Smooth muscle cell (in vitro differentiated cells): ENCODE measurements around the gene PCNX3. TPM values are rescaled to one million over a fixed set of nuclear protein-coding genes. Genes with fewer than 3 reads are reported as not detected.

ENCODE experiments used
- DNase-seq: peaks from one replicate; lab custom pipeline; 2025; ENCODE audit not compliant: unreplicated experiment; lab: John Stamatoyannopoulos, UW
- H2AFZ ChIP-seq: fragments of 200-600 bp; sonication (generic); 2 replicates; pipeline ENCODE4 v1.6.0; 2016; ENCODE audit warnings: antibody characterized with exemption, low read depth, mild to moderate bottlenecking
- H3F3A ChIP-seq: fragments of 200-600 bp; sonication (generic); 2 replicates; pipeline ENCODE4 v1.6.0; 2017; ENCODE audit warnings: antibody characterized with exemption, low read depth
- H3K27ac ChIP-seq: fragments of 200-600 bp; sonication (generic); 2 replicates; pipeline ENCODE4 v1.5.1; 2016; ENCODE audit warnings: low read depth, mild to moderate bottlenecking
- H3K27me3 ChIP-seq: fragments of 200-600 bp; sonication (generic); 2 replicates; pipeline ENCODE4 v1.6.1; 2016; ENCODE audit warnings: low read depth, mild to moderate bottlenecking
- H3K36me3 ChIP-seq: fragments of 200-600 bp; sonication (generic); 2 replicates; pipeline ENCODE4 v1.5.1; 2016; ENCODE audit warnings: low read depth
- H3K4me1 ChIP-seq: fragments of 200-600 bp; sonication (generic); 2 replicates; pipeline ENCODE4 v1.5.1; 2016; ENCODE audit warnings: low read depth
- H3K4me2 ChIP-seq: fragments of 200-600 bp; sonication (generic); 2 replicates; pipeline ENCODE4 v1.6.0; 2016; ENCODE audit warnings: mild to moderate bottlenecking
- H3K4me3 ChIP-seq: fragments of 200-600 bp; sonication (generic); 2 replicates; pipeline ENCODE4 v1.5.1; 2016; ENCODE audit warnings: mild to moderate bottlenecking
- H3K79me2 ChIP-seq: fragments of 200-600 bp; sonication (generic); 2 replicates; pipeline ENCODE4 v1.6.0; 2016; ENCODE audit warnings: low read depth, mild to moderate bottlenecking
- H3K9ac ChIP-seq: fragments of 200-600 bp; sonication (generic); 2 replicates; pipeline ENCODE4 v1.6.0; 2016; ENCODE audit warnings: low read depth
- H3K9me3 ChIP-seq: fragments of 200-600 bp; sonication (generic); replicated peaks from 2 replicates; pipeline ENCODE4 v1.5.1; 2016; ENCODE audit warnings: low read depth
- H4K20me1 ChIP-seq: fragments of 200-600 bp; sonication (generic); 2 replicates; pipeline ENCODE4 v1.6.0; 2016; ENCODE audit warnings: low read depth
- WGBS: methylation state at CpG from one replicate; pipeline ENCODE4 v1.1.7; 2016; ENCODE audit warnings: low lambda C conversion rate; 5-methylcytosine and 5-hydroxymethylcytosine counted together
- polyA plus RNA-seq: library from polyadenylated mRNA; unstranded; fragments of >200 nt; fragmentation: Nextera tagmentation; extraction: Ambion mirVana; gene quantifications from 2 replicates; pipeline ENCODE4 v1.2.1, GENCODE V29; 2016
- total RNA-seq: library from RNA; depleted of rRNA; stranded (reverse); fragments of >200 nt; gene quantifications from 2 replicates; pipeline ENCODE4 v1.2.3, GENCODE V29; 2014
- TF ChIP-seq, protein P1 (sequence below): fragments of 200-600 bp; sonication (generic); IDR thresholded peaks from 2 replicates; pipeline ENCODE4 v1.5.1; 2017; ENCODE audit warnings: borderline replicate concordance, mild to moderate bottlenecking, antibody characterized with exemption; ENCODE audit not compliant: insufficient read depth, poor library complexity, severe bottlenecking

The PCNX3 gene
- total RNA-seq (12.0 and 17.5 TPM in 2 replicates), polyA plus RNA-seq (18.3 and 20.7 TPM in 2 replicates)

- WGBS = 1% methylated on average over 54 of the region's 55 CpGs
- peak within 1 kb of the TSS; percentile 80 for H3K4me3 ChIP-seq
Measured at GRCh38 chr11:65615229-65615949, at the start of gene PCNX3. Gene PCNX3 (plus strand): TSS chr11:65615776. CDS start chr11:65616312, 536 bp downstream.

DNA sequence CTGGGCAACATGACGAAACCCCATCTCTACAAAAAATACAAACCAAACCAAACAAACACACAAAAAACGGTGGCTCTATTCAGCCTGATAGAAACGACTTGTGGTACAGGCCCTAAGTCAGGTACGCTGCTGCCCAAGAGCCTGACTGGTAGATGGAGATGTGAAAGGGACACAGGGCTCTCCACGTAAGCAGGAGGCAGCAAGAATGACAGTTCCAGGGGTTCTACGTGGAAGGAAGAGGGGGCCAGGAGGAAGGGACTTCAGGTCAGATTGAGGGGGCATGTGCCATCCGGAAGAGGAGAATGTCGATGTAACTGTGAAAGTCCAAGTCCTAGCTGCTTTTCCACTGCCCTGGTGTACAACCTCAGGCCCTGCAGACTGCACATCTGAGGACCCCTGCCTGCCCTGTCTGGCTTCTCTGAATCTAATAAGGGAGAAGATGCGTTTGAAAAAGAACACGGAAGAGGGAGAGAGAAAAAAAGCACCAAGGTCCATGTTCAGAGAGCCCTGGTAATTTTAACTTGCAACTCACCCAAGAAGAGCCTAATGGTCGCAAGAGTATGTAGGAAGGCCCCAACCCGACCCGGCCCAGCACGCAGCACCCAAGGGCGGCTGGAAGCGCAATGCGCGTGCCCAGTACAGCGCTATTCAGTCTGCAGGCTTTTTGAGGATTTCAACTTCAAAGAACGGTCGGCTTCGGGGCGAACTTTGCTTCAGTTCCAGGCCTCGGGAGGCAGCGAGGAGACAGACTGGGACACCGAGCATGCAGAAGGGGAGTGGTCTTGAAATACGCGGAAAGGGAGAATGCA is 46.2 kb upstream of the PCNX3 start:
- Histone ChIP-seq H3K4me1 (peaks cover 27% of the 10 kb centered on the region), H3K9ac (peak overlapping the region; percentile 92), H3K27ac (peak overlapping the region; percentile 89), H3K27me3 (no peaks in the 10 kb centered on the region), H3F3A (peaks cover 12% of the 10 kb centered on the region), H4K20me1 (peaks cover 16% of the 10 kb centered on the region), H2AFZ (no peak overlapping the region), H3K36me3 (no peaks in the 10 kb centered on the region), H3K4me3 (peak overlapping the region; percentile 90), H3K79me2 (peaks cover 52% of the 10 kb centered on the region), H3K9me3 (no peaks in the 10 kb centered on the region), H3K4me2 (peak overlapping the region; percentile 87)
- no peak for DNase-seq
- WGBS = 20% methylated on average over 28 of the region's 28 CpGs
- TF ChIP-seq, protein P1, sequence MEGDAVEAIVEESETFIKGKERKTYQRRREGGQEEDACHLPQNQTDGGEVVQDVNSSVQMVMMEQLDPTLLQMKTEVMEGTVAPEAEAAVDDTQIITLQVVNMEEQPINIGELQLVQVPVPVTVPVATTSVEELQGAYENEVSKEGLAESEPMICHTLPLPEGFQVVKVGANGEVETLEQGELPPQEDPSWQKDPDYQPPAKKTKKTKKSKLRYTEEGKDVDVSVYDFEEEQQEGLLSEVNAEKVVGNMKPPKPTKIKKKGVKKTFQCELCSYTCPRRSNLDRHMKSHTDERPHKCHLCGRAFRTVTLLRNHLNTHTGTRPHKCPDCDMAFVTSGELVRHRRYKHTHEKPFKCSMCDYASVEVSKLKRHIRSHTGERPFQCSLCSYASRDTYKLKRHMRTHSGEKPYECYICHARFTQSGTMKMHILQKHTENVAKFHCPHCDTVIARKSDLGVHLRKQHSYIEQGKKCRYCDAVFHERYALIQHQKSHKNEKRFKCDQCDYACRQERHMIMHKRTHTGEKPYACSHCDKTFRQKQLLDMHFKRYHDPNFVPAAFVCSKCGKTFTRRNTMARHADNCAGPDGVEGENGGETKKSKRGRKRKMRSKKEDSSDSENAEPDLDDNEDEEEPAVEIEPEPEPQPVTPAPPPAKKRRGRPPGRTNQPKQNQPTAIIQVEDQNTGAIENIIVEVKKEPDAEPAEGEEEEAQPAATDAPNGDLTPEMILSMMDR = no peak

More at GRCh38 chr11:65615229-65615949, at the start of gene PCNX3:
- peak within 1 kb of the TSS; percentile 94 for H3K4me2 ChIP-seq
- H4K20me1 ChIP-seq = peaks cover 36% of the 10 kb centered on the region
- peaks cover 55% of the 10 kb centered on the region for H3K79me2 ChIP-seq
- no peaks in the 10 kb centered on the region for H3F3A ChIP-seq
- H3K9ac ChIP-seq = peak within 1 kb of the TSS; percentile 96
- no peak within 1 kb of the TSS for H2AFZ ChIP-seq
- peak; percentile 100 for DNase-seq
- peak within 1 kb of the TSS; percentile 80 for H3K27ac ChIP-seq
- no peaks in the 10 kb centered on the region for H3K9me3 ChIP-seq
- TF ChIP-seq, protein P1 = no peak
- H3K4me1 ChIP-seq = peaks cover 20% of the 10 kb centered on the region
- H3K27me3 ChIP-seq = no peaks in the 10 kb centered on the region
- H3K36me3 ChIP-seq = no peaks in the 10 kb centered on the region

GRCh38 chr11:65569973-65570918 is 45.3 kb upstream of the PCNX3 start, which contains the start of gene ZNRD2:
Gene ZNRD2 (plus strand): TSS chr11:65570477. CDS start chr11:65570492, 15 bp downstream.
- peak within 1 kb of the TSS; percentile 89 for H3K27ac ChIP-seq
- peak; percentile 99 for DNase-seq
- TF ChIP-seq, protein P1 = peak; percentile 46
- H3K36me3 ChIP-seq = no peaks in the 10 kb centered on the region
- H3K9ac ChIP-seq = peak within 1 kb of the TSS; percentile 92
- peaks cover 16% of the 10 kb centered on the region for H4K20me1 ChIP-seq
- peak within 1 kb of the TSS; percentile 90 for H3K4me3 ChIP-seq
- H3F3A ChIP-seq = peaks cover 18% of the 10 kb centered on the region
- no peaks in the 10 kb centered on the region for H3K9me3 ChIP-seq
- H3K4me1 ChIP-seq = peaks cover 27% of the 10 kb centered on the region
- peak within 1 kb of the TSS; percentile 56 for H2AFZ ChIP-seq
- 2% methylated on average over 70 of the region's 89 CpGs for WGBS
- H3K4me2 ChIP-seq = peak within 1 kb of the TSS; percentile 87
- H3K79me2 ChIP-seq = peaks cover 52% of the 10 kb centered on the region
- no peaks in the 10 kb centered on the region for H3K27me3 ChIP-seq
